GM12878 (cell line): ENCODE measurements around the gene CLTRN. TPM values are rescaled to one million over a fixed set of nuclear protein-coding genes. Genes with fewer than 3 reads are reported as not detected.
A peak's percentile ranks its signal among the peaks of the same experiment; 100 is the strongest.
"Not testable (repeated sequence)": the region's sequence is repeated elsewhere in the genome, so short reads cannot be mapped to it uniquely, and the experiment has no call there.

ENCODE experiments used
- ATAC-seq: fragments of 200-7000 bp; cut with Tn5 transposase; 3 replicates; pipeline ENCODE4 v1.9.1; 2020; ENCODE audit warnings: mild to moderate bottlenecking, moderate library complexity
- BruUV-seq: library from RNA; stranded (reverse); fragments of 400-500 nt; replicated peaks from 2 replicates; lab custom pipeline; 2021; lab: Mats Ljungman, UMichigan
- CTCF ChIA-PET: fragments of 300-600 bp; sonication (Branson Sonifier 250); formaldehyde crosslinking; extraction: SDS; loops from one replicate; lab custom pipeline; 2021; ENCODE audit warnings: inconsistent platforms; lab: Yijun Ruan, JAX
- POLR2A ChIA-PET: fragments of 350-600 bp; formaldehyde crosslinking; extraction: SDS; loops from one replicate; lab custom pipeline; 2021; ENCODE audit warnings: inconsistent platforms; lab: Charles Lee
- RAD21 ChIA-PET: fragments of 300-600 bp; sonication (Branson Sonifier 250); formaldehyde crosslinking; loops from one replicate; lab custom pipeline; 2023; ENCODE audit warnings: antibody characterized with exemption; ENCODE audit not compliant: unreplicated experiment; lab: Charles Lee
- SMC1A ChIA-PET: fragments of 300-600 bp; sonication (Branson Sonifier 250); formaldehyde crosslinking; loops from one replicate; lab custom pipeline; 2023; ENCODE audit not compliant: unreplicated experiment, uncharacterized antibody; lab: Charles Lee
- DNase-seq: peaks from one replicate; pipeline ENCODE4 v3.0.0-alpha.2; 2011; ENCODE audit warnings: low read depth, low spot score
- FAIRE-seq: peaks from 3 replicates; lab custom pipeline; 2011; peaks lifted over from hg19 to GRCh38; lab: Jason Lieb, UNC
- H2AFZ ChIP-seq: 2 replicates; pipeline ENCODE4 v1.6.0; 2011; ENCODE audit warnings: low read depth, low read length, control low read depth; ENCODE audit not compliant: control insufficient read depth
- H3K27ac ChIP-seq: 2 replicates; pipeline ENCODE4 v1.5.1; 2011; ENCODE audit warnings: control low read depth; ENCODE audit not compliant: control insufficient read depth, insufficient read depth
- H3K27me3 ChIP-seq, 2 experiments: replicated peaks in 1 of 2; 2 replicates each; pipeline versions ENCODE4 v1.6.0 to v1.6.1; 2011; ENCODE audit warnings: low read length in 1 of 2; ENCODE audit not compliant: control insufficient read depth in 2 of 2, insufficient read depth in 2 of 2
- H3K36me3 ChIP-seq, 2 experiments: 2 replicates each; pipeline ENCODE4 v1.5.1; 2011; ENCODE audit warnings: low read length in 1 of 2; ENCODE audit not compliant: control insufficient read depth in 2 of 2, insufficient read depth in 2 of 2
- H3K4me1 ChIP-seq: 2 replicates; pipeline ENCODE4 v1.6.1; 2011; ENCODE audit warnings: mild to moderate bottlenecking, low read length, moderate library complexity, mixed read lengths; ENCODE audit not compliant: control insufficient read depth, insufficient read depth
- H3K4me2 ChIP-seq: 2 replicates; pipeline ENCODE4 v1.6.0; 2011; ENCODE audit warnings: control low read depth; ENCODE audit not compliant: control insufficient read depth, insufficient read depth
- H3K4me3 ChIP-seq: fragments of 200-600 bp; sonication (generic); 2 replicates; pipeline ENCODE4 v1.5.1; 2016
- H3K79me2 ChIP-seq: 2 replicates; pipeline ENCODE4 v1.6.0; 2011; ENCODE audit warnings: low read length; ENCODE audit not compliant: control insufficient read depth, insufficient read depth
- H3K9ac ChIP-seq: 2 replicates; pipeline ENCODE4 v1.8.0; 2011; ENCODE audit warnings: low read length, control low read depth, mixed read lengths; ENCODE audit not compliant: control insufficient read depth, insufficient read depth
- H3K9me3 ChIP-seq: replicated peaks from 3 replicates; pipeline ENCODE4 v1.5.1; 2011; ENCODE audit warnings: mild to moderate bottlenecking, low read length; ENCODE audit not compliant: control insufficient read depth, insufficient read depth
- H4K20me1 ChIP-seq: 2 replicates; pipeline ENCODE4 v1.6.0; 2011; ENCODE audit not compliant: control insufficient read depth, insufficient read depth
- KLF5 ChIP-seq: fragments of 450-650 bp; IDR thresholded peaks from 2 replicates; pipeline ENCODE4 v1.6.1; 2014; ENCODE audit warnings: mild to moderate bottlenecking; ENCODE audit not compliant: partially characterized antibody
- ZZZ3 ChIP-seq: IDR thresholded peaks from 2 replicates; pipeline ENCODE4 v1.6.1; 2011; ENCODE audit warnings: low read depth; ENCODE audit not compliant: control insufficient read depth, insufficient read length
- WGBS: methylation state at CpG from one replicate; pipeline ENCODE4 v1.1.6; 2016; ENCODE audit warnings: low lambda C conversion rate; ENCODE audit not compliant: insufficient replicate concordance, insufficient coverage; ENCODE audit errors: missing lambda C conversion rate; 5-methylcytosine and 5-hydroxymethylcytosine counted together
- in situ Hi-C: fragments of 300-500 bp; cut with MboI; formaldehyde crosslinking; loops from 9 replicates; pipeline ENCODE4 v1.14.3; 2018; ENCODE audit warnings: mixed read lengths
- intact Hi-C: fragments of 100-400 bp; cut with micrococcal nuclease; formaldehyde crosslinking; loops from one replicate; pipeline ENCODE4 v1.14.2; 2022; ENCODE audit not compliant: unreplicated experiment
- polyA plus RNA-seq, 11 experiments: library from polyadenylated mRNA; depleted of rRNA in 4 of 11; unstranded in 6 of 11; stranded (reverse) in 5 of 11; fragments of >200 nt; fragmentation: Nextera tagmentation in 4 of 11; fragmentation: Illumina TruSeq in 1 of 11; extraction: Ambion mirVana in 4 of 11; extraction: Trizol in 1 of 11; gene quantifications; 1 replicate in 1 of 11; 2 replicates in 10 of 11; pipeline versions ENCODE4 v1.2.1 to v1.2.3, GENCODE V29; 2011 to 2016; ENCODE audit warnings: inconsistent platforms in 2 of 11, missing spikeins in 2 of 11, low read depth in 1 of 11
- total RNA-seq, 4 experiments: library from RNA; depleted of rRNA in 3 of 4; stranded (reverse); fragments of >200 nt in 3 of 4; fragmentation: Illumina TruSeq in 1 of 4; extraction: Trizol in 1 of 4; gene quantifications; 2 replicates each; pipeline versions ENCODE4 v1.2.1 to v1.2.3, GENCODE V29; 2013 to 2021
- TF ChIP-seq, protein P1 (sequence below): fragments of 450-650 bp; IDR thresholded peaks from 2 replicates; pipeline ENCODE4 v1.6.1; 2017; ENCODE audit warnings: antibody characterized with exemption, mild to moderate bottlenecking, moderate library complexity
- TF ChIP-seq, protein P2 (sequence below): fragments of 450-650 bp; IDR thresholded peaks from 2 replicates; pipeline ENCODE4 v1.6.1; 2016; ENCODE audit warnings: mild to moderate bottlenecking

CLTRN gene
- total and polyA plus RNA-seq, 10 of the 15 experiments (the other 5 are each of a cell fraction or from before 2014, with no cell fraction given), result 0.13 to 0.75 (median 0.27) TPM; not detected in 1

DNA sequence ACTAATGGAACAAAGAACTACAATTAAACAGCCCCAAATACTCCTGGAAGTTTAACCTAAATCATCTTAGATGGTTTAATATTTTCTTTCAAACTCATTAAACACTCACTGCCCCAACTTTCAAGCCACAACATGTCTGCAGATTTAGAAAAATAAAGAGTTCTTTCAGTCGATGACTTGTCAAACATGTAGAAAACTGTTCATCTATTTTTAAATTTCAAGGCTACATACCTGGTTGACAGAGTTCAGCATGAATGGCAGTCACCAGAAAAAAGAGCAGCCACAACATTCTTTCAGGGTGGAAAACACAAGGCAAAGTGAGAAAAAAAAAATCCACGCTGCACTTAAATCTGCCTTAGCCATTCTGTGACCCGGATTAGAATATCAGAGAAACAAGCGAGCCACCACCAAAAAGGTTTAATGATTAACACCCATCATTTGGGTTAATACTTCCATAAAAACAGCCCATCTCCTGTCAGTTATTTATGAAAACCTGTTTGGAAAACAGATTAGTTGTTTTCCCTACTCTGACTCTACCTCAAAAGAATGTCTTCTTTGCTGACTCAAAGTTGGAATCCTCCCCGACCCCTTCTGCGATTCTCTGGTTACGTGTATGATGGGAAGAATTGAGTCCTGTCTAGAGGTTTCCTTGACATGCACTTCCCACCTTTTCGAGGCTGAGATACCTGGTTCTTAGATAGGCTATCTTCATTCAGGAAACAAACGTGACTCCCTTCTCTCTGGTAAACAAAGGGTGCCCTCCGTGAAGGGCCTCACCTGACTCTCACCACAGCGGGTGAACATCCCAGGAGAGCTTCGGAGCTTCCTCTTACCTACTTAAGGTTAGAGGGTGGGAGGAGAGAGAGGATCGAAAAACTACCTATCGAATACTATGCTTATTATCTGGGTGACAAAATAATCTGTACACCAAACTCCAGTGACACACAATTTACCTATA is at the start of gene CLTRN (continued):
- TF ChIP-seq, protein P1, sequence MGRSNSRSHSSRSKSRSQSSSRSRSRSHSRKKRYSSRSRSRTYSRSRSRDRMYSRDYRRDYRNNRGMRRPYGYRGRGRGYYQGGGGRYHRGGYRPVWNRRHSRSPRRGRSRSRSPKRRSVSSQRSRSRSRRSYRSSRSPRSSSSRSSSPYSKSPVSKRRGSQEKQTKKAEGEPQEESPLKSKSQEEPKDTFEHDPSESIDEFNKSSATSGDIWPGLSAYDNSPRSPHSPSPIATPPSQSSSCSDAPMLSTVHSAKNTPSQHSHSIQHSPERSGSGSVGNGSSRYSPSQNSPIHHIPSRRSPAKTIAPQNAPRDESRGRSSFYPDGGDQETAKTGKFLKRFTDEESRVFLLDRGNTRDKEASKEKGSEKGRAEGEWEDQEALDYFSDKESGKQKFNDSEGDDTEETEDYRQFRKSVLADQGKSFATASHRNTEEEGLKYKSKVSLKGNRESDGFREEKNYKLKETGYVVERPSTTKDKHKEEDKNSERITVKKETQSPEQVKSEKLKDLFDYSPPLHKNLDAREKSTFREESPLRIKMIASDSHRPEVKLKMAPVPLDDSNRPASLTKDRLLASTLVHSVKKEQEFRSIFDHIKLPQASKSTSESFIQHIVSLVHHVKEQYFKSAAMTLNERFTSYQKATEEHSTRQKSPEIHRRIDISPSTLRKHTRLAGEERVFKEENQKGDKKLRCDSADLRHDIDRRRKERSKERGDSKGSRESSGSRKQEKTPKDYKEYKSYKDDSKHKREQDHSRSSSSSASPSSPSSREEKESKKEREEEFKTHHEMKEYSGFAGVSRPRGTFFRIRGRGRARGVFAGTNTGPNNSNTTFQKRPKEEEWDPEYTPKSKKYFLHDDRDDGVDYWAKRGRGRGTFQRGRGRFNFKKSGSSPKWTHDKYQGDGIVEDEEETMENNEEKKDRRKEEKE, result no peak
- no peak for TF ChIP-seq KLF5
- TF ChIP-seq ZZZ3, result no peak
- TF ChIP-seq, protein P2, sequence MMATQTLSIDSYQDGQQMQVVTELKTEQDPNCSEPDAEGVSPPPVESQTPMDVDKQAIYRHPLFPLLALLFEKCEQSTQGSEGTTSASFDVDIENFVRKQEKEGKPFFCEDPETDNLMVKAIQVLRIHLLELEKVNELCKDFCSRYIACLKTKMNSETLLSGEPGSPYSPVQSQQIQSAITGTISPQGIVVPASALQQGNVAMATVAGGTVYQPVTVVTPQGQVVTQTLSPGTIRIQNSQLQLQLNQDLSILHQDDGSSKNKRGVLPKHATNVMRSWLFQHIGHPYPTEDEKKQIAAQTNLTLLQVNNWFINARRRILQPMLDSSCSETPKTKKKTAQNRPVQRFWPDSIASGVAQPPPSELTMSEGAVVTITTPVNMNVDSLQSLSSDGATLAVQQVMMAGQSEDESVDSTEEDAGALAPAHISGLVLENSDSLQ, result no peak
- TF ChIP-seq, all 136 proteins: peak for 0

DNA sequence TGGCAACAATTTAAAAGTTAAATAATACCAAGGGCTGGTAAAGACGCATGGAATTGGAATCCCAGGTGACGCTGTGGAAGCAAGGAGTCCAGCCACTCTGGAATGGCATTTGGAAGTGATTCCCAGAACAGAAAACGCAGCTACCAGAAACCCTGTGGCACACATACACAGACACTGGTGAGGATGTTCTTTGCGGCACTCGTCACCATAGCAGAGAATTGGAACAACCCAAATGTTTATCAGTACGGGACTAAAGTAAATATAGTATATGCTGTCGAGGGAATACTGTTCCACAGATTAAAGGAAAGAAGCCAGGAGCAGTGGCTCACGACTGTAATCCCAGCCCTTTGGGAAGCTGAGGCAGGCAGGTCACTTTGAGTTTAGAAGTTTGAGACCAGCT is 39.7 kb upstream of the CLTRN start:
- DNase-seq, H3K27ac ChIP-seq, H3K27me3 ChIP-seq, H3K4me1 ChIP-seq, FAIRE-seq, intact Hi-C loops, in situ Hi-C loops, POLR2A ChIA-PET, ATAC-seq, RAD21 ChIA-PET, H3K79me2 ChIP-seq, H3K9ac ChIP-seq, SMC1A ChIA-PET, H3K4me3 ChIP-seq, H3K36me3 ChIP-seq, BruUV-seq, H3K9me3 ChIP-seq, H2AFZ ChIP-seq, H4K20me1 ChIP-seq, H3K4me2 ChIP-seq: not testable (repeated sequence)
- WGBS, result 91% methylated on average over 5 of the region's 8 CpGs
- CTCF ChIA-PET, result interaction anchor here (1.1 kb wide), 1 partner anchor 10 kb away, joined by 5 read pairs; no protein-coding TSS in a partner anchor

DNA sequence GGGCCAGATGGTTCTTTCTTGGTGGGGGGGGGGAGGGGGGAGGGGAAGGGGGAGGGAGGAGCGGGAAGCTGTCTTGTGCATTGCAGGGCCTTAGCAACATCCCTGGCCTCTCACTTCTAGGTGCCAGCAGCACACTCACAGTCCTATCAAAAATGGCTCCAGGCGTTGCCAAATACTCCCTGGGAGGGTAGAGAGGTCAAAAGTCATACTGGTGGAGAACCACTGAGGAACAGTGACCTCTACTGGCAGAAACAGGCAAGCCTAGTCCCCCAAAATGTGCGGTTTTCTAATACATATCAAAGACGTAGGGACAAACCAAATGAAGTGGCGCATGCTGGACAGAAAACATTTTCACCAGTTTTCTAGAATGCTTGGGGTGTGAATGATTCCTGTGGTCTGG is 39.2 kb upstream of the CLTRN start:
- H3K36me3 ChIP-seq, POLR2A ChIA-PET, in situ Hi-C loops, DNase-seq, H4K20me1 ChIP-seq, H3K79me2 ChIP-seq, BruUV-seq, H3K4me1 ChIP-seq, H2AFZ ChIP-seq, RAD21 ChIA-PET, H3K4me3 ChIP-seq, SMC1A ChIA-PET, CTCF ChIA-PET, H3K4me2 ChIP-seq, intact Hi-C loops, H3K9ac ChIP-seq, H3K9me3 ChIP-seq, H3K27ac ChIP-seq, H3K27me3 ChIP-seq: not testable (repeated sequence)
- peak; percentile 92 for ATAC-seq
- peak; percentile 61 for FAIRE-seq
- WGBS, result no CpG with 5 or more reads among the region's 5 CpGs
